ENCODE measurements around the gene NNT.

DNA sequence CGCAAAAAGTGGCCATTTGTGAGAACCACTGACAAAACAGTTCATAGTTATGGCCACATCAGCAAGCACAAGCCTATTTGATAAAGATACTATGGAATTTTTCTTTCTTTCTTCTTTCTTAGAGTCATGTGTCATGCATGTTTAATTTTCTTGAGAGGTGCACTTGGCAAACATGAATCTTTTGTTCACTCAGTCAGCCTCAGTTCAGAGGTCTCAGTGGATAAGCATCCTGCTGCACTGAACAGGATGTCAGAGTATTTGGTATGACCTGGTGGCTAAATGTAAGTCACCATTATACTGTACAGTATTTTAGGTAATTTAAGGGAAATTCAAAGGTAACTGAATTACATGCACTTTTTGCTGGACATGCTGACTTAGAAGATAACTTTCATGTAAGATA lies 5.4 kb downstream of the NNT start:
- TF ChIP-seq, protein P1, sequence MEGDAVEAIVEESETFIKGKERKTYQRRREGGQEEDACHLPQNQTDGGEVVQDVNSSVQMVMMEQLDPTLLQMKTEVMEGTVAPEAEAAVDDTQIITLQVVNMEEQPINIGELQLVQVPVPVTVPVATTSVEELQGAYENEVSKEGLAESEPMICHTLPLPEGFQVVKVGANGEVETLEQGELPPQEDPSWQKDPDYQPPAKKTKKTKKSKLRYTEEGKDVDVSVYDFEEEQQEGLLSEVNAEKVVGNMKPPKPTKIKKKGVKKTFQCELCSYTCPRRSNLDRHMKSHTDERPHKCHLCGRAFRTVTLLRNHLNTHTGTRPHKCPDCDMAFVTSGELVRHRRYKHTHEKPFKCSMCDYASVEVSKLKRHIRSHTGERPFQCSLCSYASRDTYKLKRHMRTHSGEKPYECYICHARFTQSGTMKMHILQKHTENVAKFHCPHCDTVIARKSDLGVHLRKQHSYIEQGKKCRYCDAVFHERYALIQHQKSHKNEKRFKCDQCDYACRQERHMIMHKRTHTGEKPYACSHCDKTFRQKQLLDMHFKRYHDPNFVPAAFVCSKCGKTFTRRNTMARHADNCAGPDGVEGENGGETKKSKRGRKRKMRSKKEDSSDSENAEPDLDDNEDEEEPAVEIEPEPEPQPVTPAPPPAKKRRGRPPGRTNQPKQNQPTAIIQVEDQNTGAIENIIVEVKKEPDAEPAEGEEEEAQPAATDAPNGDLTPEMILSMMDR (IDR thresholded peaks at IDR 0.05 in 8 of 11, conservative IDR thresholded peaks at IDR 0.05 in 3 of 11), result no peak
- TF ChIP-seq POLR2A (IDR thresholded peaks at IDR 0.05) (no peak), POLR2AphosphoS5 (IDR thresholded peaks at IDR 0.05) (no peak)

Data from spleen (tissue), 7 donors.